HG03097 (cell line): ENCODE measurements around the gene CCDC183.
"Not testable (repeated sequence)": the region's sequence is repeated elsewhere in the genome, so short reads cannot be mapped to it uniquely, and the experiment has no call there.

Experiments used
- ATAC-seq: cut with Tn5 transposase; IDR thresholded peaks from one replicate; pipeline ENCODE4 v1.9.1; 2021; ENCODE audit not compliant: unreplicated experiment, low FRiP score

Gene CCDC183

GRCh38 chr9:136796238-136796774 is at the start of gene CCDC183:
CCDC183 (plus strand) TSS chr9:136796338; CDS start chr9:136796398, 60 bp downstream.
- no peak for ATAC-seq

- no peak for ATAC-seq
Measured at GRCh38 chr9:136746621-136747020, 49.5 kb upstream of the CCDC183 start.

- ATAC-seq, result no peak
Measured at GRCh38 chr9:136747161-136748060, 48.7 kb upstream of the CCDC183 start.

DNA sequence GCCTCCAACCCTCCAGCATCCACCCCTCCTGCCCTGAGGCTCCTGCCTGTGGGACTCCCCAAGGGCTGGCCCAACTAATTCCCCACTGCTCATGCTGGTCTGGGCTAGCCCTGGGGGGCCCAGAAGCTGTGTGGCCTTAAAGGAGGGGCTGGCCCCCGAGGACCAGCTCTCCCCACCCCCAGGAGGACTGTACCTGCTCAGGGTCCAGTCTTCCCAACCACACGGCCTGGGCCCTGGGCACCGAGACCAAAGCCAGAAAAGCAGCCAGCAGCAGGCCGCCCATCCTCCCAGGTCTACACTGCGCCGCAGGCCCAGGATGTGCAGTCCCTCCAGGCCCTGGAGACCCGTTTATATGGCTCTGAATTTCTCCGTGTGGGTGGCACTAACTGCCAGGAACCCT is 47.9 kb upstream of the CCDC183 start, which contains the start of gene LCN6:
Gene LCN6, minus strand, starts transcription at position 325 of the 400 bp plus-strand sequence. Its CDS starts 42 bp downstream, at position 283.
- no peak for ATAC-seq

- no peak for ATAC-seq
Measured at GRCh38 chr9:136748666-136749611, 47.2 kb upstream of the CCDC183 start.

DNA sequence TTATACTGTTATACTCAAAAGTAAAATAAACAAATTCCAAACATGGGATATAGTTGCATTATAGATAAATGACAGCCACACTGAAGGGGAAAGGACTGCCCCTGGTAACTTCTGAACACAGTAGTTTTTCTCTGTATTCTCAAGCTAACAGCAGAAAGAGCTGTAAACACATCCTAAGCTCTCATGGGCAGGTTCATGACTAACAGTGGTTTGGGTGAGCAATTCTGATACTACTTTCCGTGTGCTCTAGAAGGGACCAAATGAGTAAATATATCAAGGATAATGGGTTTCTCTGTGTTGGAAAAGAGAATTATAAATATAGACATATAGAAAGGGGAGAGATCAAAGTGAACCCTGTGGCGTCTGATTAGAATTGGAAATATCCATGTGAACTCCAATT is 45.6 kb upstream of the CCDC183 start:
- ATAC-seq, result no peak

DNA sequence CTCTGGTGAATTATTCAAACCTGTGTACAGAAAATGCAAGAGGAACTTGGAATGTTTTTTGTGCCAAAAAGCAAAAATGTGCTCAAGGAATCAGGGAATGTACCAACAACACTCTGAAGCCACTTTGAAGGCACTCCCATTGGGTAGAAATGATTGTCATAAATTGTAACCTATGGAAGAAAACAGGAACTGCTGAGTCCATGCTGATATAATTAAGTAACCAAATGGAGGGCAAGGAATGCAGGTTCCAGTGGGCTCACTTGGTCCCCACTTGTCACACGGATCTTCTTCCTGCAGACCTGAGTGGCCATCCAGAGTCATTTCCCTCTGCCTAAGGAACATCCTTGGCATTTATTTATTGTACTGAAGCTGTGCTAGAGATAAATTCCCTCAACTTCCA is 44.9 kb upstream of the CCDC183 start:
- no peak for ATAC-seq

DNA sequence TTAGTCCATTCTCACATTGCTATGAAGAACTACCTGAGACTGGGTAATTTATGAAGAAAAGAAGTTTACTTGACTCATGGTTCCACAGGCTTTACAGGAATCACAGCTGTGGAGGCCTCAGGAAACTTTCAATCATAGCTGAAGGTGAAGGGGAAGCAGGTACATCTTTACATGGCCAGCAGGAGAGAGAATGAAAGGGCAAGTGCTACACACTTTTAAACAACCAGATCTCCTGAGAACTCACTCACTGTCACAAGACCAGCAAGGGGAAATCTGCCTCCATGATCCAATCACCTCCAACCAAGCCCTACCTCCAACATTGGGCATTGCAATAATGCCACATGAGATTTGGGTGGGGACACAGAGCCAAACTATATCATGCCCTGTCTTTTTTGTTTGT is 44.3 kb upstream of the CCDC183 start:
- ATAC-seq, result no peak

DNA sequence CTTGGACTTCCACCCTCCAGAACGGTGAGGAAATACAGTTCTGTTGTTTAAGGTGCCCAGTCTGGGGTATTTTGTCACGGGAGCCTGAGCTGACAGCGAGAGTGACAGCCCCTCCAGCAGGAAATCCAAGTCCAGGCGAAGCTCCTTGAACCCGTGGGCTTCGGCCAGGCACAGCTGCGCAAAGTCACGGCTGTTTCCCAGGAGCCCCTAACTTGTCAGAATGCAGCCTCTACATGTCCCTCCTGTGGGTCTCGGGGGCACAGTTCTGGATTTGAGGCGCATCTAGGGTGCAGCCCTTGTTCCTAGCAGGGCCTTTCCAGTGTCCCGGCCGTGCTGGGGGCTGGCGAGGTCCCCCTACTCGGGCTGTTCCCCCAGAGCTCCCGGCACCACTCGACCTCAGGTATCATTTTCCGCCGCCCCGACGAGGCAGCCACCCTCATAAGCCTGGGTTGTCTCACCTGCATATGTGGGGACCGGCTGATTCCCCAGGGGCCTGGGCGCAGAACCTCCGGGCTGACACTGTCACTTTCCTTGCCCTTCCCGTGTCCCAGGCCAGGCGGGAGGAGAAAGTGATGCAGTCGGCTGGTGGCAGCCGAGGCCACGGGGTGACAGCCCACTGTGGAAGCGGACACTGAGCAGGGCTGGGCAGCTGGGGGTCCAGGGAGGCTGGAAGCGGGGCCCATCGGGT is 42.6 kb upstream of the CCDC183 start:
- no peak for ATAC-seq

DNA sequence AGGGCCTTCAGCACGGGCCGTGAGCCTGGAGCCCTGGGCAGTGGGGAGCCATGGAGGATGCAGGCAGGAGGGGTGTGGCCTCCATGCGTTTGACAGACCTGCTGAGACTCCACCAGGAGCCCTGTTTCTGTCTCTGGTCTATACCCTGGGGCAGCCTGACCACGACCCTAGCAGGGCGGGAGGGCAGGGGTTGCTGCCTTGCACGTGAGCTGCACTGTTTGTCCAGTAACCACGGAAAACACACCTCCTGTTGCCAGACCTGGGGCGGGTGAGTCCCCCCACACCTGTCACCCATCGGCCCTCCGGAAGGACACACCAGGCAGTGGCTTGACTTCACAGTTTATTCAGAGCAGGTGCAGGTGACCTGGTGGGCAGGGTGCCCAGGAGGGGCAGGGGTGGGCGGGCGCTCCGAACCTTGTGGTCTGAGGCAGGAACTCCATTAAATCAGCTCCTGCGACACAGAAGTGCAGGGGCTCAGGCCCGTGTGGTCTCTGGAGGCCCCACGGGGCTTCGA is 42.0 kb upstream of the CCDC183 start:
- no peak for ATAC-seq

DNA sequence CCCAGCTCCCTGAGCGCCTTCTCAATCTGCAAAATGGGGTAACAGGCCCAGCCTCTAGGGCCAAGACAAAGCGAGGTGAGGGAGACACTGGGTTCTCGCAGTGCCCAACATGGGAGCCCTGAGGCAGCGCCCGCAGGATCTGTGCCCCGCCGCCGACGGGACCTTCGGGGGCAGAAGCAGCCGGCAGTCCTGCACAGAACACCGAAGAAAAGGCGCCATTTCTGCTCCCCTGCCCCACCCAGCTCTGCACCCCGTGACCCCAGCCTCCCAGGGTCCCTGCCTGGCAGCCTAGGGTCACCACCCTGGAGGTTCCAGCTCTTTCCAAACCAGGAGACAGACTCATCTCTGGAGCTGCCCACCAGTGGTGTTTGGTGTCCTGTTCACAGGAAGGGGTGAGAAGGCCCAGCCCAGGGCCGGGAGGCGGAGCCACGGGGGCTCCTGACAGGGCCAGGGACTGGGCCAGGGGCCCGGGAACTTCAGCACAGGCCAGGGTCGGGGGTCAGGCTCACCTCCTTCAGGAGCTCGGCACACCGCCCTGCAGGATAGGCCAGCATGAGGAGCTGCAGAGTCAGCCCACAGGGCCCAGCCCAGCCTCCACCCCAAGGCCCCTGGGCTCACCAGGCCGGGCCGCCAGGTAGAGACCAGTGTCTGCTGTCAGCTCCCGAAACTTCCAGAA is 41.4 kb upstream of the CCDC183 start:
- ATAC-seq, result no peak

- not testable (repeated sequence) for ATAC-seq
Measured at GRCh38 chr9:136755302-136756133, 40.6 kb upstream of the CCDC183 start.

DNA sequence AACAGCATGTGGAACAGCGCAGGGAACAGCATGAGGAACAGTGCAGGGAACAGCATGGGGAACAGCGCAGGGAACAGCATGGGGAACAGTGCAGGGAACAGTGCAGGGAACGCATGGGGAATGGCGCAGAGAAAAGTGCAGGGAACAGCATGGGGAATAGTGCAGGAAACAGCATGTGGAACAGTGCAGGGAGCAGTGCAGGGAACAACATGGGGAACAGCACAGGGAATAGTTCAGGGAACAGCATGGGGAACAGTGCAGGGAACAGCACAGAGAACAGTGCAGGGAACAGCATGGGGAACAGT is 40.1 kb upstream of the CCDC183 start:
- ATAC-seq, result no peak

DNA sequence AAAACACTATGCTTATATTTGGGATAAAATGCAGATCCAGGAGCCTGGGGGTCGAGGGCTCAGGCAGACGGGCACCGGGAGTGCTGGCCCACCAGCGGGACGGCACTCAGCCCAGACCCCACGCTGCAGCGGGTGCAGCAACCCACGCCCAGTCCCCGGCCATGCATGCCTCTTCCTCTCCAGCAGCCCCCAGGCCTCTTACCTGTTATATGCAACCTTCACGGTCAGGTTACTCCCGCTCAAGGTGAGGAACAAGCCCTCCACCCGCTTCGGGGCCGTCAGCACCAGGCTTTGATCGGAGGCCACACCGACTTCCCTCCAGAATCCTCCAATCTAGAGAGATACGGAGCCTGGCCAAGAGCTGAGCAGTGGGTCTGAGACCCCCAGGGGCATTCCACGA is 39.3 kb upstream of the CCDC183 start:
- no peak for ATAC-seq

DNA sequence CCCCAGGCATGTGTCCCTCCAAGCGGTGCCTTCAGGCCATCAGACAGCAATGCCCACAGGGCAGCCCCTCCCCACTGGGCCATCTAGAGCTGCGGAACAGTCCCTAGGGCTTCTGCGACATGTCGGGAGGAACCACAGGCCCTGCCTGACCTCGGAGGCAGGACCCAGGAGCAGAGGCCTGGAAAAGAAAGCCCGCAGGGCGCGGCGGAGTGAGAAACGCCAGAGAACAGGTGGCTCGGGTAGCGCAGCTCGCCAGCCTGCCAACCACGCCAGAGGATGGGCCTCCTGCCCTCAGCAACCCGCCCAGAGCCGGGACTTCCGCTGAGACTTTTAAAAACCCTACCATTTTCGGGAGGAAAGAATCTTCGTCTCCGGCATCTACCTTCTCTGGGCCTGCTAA is 38.8 kb upstream of the CCDC183 start:
- no peak for ATAC-seq

DNA sequence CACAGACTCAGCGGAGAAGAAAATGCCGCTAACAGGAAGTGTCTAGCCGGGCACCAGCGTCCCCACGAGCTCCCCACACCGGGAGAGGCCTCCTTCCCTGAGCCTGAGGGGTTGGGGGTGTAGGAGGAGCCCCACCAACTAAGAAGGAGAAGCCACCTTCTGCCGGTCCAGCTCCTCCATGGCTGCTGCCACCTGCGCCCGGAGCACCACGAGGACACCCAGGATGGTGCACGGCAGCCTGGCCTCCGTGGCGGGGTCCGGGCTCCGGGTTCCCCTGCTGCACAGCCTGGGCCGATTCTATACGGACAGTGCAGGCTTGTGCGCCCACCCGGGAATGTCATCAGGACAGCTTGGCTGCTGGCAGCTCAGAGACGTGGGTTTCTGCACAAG is 38.4 kb upstream of the CCDC183 start:
- ATAC-seq, result no peak

DNA sequence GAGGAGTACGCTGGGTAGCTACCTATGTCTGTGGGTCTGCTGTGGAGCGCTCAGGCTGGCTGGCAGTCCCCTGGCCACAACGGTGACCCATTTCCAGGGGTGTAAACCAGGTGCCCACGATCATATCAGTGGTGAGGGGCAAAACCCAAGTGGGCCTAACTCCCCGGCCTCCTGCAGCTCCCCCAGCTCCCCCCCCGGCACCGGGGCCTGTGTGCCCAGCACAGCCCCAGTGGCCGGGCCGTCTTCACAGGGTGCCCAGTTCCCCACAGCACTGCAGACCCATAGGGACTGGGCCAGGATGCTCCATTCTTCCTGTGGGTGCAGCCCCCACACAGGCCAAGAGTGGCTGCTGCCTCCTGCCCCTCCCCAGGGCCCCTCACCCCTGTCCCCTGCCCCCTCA is 37.1 kb upstream of the CCDC183 start:
- no peak for ATAC-seq

GRCh38 chr9:136759436-136760325 is 36.5 kb upstream of the CCDC183 start:
- no peak for ATAC-seq
